HEK293T (cell line): ENCODE results near the gene RPTOR.

ENCODE experiments used
- CTBP1 ChIP-seq: fragments of 450-650 bp; IDR thresholded peaks from 2 replicates; pipeline ENCODE4 v1.6.1; 2016; ENCODE audit warnings: borderline replicate concordance
- ELF4 ChIP-seq: fragments of 450-650 bp; IDR thresholded peaks from 2 replicates; pipeline ENCODE4 v1.6.1; 2017; ENCODE audit warnings: antibody characterized with exemption
- FOXA1 ChIP-seq: fragments of 450-650 bp; IDR thresholded peaks from 2 replicates; pipeline ENCODE4 v1.6.1; 2016; ENCODE audit warnings: mild to moderate bottlenecking
- FOXK2 ChIP-seq: fragments of 450-650 bp; IDR thresholded peaks from 2 replicates; pipeline ENCODE4 v1.6.1; 2016; ENCODE audit warnings: mild to moderate bottlenecking
- FOXM1 ChIP-seq: fragments of 450-650 bp; IDR thresholded peaks from 2 replicates; pipeline ENCODE4 v1.6.1; 2017; ENCODE audit warnings: mild to moderate bottlenecking, borderline replicate concordance
- NFRKB ChIP-seq: fragments of 450-650 bp; IDR thresholded peaks from 2 replicates; pipeline ENCODE4 v1.6.1; 2016; ENCODE audit warnings: mild to moderate bottlenecking, moderate library complexity
- SP1 ChIP-seq: fragments of 450-650 bp; IDR thresholded peaks from 2 replicates; pipeline ENCODE4 v1.6.1; 2017
- SUZ12 ChIP-seq: fragments of 450-650 bp; IDR thresholded peaks from 2 replicates; pipeline ENCODE4 v1.6.1; 2016; ENCODE audit warnings: mild to moderate bottlenecking
- ZNF384 ChIP-seq: fragments of 450-650 bp; IDR thresholded peaks from 2 replicates; pipeline ENCODE4 v1.6.1; 2016

DNA sequence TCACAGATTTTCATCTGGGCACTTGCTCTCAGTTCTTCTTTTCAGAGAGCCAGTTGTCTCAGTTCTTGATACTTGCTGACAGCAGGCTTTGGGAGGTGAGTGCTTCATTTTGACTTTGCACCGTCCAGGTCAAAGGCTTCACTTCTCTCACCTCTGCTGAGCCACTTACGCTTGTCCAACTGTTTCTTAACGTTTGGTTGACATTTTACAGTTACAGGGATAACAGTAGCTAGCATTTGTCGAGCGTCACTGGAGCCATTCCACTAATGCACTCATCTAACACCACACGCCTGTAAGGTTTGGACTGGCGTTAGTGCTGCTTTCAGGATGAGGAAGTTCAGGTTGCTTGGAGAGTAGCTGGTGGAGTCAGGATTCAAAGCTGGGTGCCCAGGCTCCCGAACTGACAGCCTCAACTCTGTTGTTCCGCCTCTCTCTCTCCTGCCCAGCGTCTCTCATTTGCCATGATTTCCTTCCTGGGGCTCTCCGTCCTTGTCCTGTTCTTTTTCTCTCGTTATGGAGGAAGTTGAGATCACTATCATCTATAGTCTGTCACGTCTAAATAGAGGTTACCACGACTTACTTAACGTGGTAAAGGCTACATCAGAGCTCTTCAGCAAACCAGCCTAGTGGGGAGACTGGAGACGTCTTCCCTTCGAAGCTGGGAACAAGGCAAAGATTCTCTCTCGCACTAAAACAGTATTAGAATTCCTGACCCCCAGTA, 220.8 kb downstream of the RPTOR start:
- no peak for TF ChIP-seq SP1
- TF ChIP-seq FOXM1 = no peak
- no peak for TF ChIP-seq ELF4
- TF ChIP-seq NFRKB = no peak
- no peak for TF ChIP-seq SUZ12
- TF ChIP-seq FOXK2 = no peak
- TF ChIP-seq FOXA1 = no peak
- no peak for TF ChIP-seq CTBP1
- no peak for TF ChIP-seq ZNF384
